Activated CD4-positive, alpha-beta T cell treated with anti-CD3 and anti-CD28 coated beads for 4 hours (primary cell): Measurements from ENCODE around the gene GRHL3.

Experiments
- DNase-seq, 2 donors: peaks; one replicate each; pipeline ENCODE4 v3.0.0-alpha.2; 2020

Gene GRHL3

DNA sequence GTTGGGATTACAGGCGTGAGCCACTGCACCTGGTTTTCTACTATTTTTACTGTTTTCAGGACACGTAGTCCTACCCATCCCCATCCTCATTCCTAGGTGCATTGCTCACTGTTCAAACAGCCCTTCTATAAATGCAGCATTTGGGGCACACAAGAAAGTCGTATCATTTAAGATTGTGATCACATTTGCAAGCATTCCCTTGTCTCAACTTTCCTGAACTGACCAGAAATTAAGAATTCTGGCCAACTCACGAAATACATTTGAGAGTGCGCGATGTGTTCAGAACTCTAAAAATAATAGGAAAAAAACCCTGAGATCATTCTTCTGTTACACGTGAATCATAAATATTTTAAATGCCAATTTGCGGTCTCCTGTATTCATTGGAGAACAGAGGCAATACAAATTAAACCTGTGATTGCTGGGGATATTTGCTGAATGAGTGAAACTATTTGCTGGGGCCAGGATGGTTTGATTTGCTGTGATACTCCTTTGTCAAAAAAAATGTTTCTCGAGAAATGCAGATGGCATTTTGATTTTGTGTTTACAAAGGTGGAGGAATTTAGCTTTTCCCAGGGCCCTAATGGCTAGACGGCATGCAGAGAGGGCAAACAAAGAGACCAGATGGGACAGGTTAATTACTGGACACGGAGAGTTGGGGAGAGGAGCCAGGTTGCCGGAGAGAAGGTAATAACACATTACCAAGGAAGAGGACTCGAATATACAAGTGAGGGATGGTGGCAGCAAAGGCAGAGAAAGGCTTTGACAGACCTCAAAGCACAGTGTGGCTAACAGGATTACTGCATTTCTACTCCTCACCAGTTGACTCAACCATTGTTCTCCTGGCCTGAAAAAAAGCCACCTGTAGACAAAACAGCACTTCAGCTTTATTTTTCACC lies 56.0 kb downstream of the GRHL3 start:
- DNase-seq, result no peak

DNA sequence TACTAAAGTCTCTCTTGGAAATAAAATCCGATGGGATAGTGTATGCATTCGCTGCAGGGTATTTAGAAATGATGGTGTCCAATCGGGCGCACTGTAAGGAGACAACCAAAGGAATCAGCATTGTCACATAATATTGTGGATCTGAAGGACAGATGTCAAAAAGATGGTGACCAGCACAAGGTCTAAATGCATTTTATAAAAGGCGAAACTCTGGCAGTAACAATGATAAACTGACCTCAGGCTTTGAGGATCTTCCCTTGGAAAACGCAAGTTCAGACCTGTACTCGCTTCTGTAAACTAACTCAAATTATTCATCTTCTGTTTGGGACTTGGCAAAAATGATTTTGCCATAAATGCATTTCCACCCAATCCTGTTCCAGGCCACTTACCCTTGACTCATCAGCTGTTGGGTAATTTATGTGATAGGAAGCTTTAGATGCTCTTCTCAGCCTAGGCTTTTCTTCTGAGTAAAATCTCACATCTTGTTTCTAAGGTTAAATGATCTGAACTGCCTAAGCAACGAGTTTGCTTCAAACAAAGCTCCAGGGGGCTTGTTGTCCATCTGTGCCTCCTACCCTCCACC lies 60.7 kb downstream of the GRHL3 start:
- DNase-seq, result no peak

- DNase-seq, result no peak
Observed at GRCh38 chr1:24380508-24380907, 61.4 kb downstream of the GRHL3 start.

- DNase-seq, result no peak
Observed at GRCh38 chr1:24381256-24381655, 62.1 kb downstream of the GRHL3 start.

GRCh38 chr1:24382165-24382577 lies 63.0 kb downstream of the GRHL3 start:
- DNase-seq, result no peak

- DNase-seq, result no peak
Observed at GRCh38 chr1:24383381-24383940, 64.3 kb downstream of the GRHL3 start.

- DNase-seq, result peak; percentile 11 to 45
Observed at GRCh38 chr1:24384251-24385090, 65.3 kb downstream of the GRHL3 start.

DNA sequence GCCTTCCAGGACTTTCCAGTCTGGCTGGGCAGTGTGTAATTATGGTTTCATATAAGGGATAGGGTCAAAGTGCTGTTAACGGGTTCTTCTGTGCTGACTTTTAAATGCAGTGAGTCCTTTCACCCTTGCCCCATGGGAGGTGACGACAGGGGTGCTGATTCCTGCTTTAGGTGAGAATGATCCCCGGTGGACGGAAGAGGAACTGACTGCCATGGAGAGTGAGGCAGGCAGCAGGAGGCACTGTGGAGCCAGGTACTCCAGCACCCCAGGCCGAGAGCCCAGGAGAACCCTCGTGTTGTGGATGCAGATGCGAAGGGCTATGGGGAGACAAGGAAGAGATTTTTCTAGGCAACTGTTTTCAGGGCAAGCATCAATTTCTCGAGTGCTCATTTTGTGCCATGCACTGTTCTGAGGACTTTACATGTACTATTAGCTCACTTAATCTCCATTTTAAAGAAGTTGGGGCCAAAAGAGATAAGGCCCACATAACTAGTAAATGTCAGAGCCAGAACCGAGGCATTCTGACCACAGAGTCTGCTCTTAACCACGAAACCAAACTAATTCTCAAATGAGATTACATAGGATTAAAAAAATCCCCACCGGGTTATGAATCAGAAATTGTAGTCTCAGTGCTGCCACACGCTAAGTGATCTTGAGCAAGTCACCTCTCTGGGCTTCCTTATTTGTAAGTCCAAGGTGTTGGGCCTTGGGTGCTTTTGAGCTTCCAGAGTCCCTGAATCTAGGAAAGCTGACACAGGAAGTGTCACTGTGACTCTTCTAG lies 66.2 kb downstream of the GRHL3 start:
- DNase-seq, result peak in 1 of 2 donors; percentile 16

- no peak for DNase-seq
Observed at GRCh38 chr1:24386241-24386640, 67.1 kb downstream of the GRHL3 start.

DNA sequence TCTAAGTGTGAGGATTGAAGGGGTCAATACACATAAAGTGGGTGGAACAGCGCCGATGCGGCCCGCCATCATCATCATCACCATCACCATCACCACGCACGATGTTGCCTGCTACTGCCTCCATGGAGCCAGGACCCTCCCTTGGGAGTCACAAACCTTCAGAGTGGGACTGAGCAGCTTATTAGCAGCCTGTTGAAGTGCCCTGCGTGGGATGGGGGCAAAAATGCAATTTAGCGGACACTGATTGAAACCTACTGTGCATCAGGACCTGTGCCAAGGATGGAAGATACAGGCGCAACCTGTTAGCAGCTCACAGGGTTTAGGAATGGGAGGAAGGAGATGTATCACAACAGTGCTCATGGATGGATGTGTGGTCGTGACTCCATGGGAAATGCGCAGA lies 67.8 kb downstream of the GRHL3 start:
- DNase-seq, result no peak

- DNase-seq, result no peak
Observed at GRCh38 chr1:24387636-24388175, 68.5 kb downstream of the GRHL3 start.

DNA sequence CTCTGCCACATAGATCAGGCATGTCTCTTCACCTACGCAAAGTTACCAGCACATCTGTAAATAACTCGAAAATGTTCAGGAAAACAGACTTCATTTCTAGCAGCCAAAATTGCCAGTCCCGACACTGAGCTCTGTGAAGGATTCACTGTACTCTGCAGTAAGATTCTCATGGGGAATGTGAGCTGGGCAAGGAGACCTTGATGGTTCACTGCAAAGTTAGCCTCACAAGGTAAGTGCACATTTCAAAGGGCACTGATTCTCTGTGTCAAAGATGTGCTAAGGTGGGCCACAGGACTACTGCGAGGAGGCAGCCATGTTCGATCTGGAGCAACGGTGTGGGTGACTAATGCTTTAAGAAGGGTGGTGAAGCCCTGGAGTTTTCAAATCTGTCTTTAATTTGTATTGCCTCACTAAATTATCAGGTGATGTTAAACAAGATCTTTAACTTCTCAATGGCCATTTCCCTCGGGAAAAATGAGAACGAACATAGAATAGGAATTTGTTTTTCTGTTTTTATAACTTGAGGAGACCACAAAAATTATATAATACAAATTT lies 69.3 kb downstream of the GRHL3 start:
- DNase-seq, result no peak

- no peak for DNase-seq
Observed at GRCh38 chr1:24389231-24389678, 70.1 kb downstream of the GRHL3 start.

- DNase-seq, result peak; percentile 69 to 73
Observed at GRCh38 chr1:24390924-24391782, 72.0 kb downstream of the GRHL3 start.

GRCh38 chr1:24391882-24392603 lies 72.9 kb downstream of the GRHL3 start:
- peak; percentile 56 to 69 for DNase-seq

- DNase-seq, result no peak
Observed at GRCh38 chr1:24392604-24392946, 73.4 kb downstream of the GRHL3 start.

DNA sequence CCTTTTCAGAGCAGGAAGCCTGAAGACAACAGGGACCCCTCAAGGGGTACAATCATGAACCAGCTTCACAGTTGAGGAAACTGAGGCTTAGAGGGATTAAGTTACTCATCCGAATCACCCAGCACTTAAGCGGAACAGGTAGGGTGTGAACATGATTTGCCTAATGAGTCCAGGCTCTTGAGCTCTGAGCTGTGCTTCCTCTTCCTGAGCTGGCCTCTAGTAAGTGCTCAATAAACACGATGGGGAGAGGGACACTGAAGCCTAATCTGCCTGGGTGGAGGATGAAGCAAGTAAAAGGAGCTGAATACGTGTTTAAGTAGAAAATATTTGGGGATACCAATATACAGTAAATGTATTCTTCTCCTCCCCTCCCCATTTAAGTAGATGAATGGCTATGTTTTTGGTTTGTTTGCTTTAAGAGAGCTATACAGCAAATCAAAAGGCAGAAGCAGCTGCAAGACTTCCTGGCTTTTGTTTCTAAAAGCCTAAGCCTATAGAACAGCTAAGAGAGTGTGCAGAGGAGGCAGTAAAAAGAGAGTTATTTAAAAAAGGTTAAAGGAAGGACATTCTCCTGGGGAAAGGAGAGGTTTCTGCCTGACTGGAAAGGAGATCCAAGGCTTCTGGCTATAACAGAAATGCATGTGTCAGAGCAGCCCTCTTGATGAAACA lies 74.0 kb downstream of the GRHL3 start:
- no peak for DNase-seq

DNA sequence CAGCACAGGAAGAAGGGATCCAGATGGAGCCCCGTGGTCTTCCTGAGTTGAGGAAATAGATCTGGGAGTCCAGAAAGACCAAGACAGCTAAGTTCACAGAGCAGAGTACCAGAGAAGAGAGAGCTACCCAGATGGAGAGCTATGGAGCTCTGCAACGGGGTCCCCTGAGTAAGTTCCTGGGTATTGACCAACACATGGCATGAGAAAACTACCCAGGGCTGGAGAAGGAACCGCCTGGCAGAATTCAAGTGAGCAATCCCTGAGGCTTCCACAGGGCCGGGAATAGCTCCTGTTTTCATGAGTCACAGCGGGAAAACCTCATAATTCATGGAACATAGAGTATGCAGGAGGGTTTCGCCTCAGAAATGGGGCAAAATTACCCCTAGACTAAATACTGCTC lies 74.7 kb downstream of the GRHL3 start:
- no peak for DNase-seq

GRCh38 chr1:24400065-24400464 lies 80.9 kb downstream of the GRHL3 start:
- no peak for DNase-seq
